ENCODE results near the gene CDADC1. TPM values are rescaled to one million over a fixed set of nuclear protein-coding genes. Genes with fewer than 3 reads are reported as not detected.

The CDADC1 gene
- total and polyA plus RNA-seq, 10 of the 15 experiments (the other 5 are each of a cell fraction or from before 2014, with no cell fraction given), result 2.6 to 7.3 (median 5.2) TPM

DNA sequence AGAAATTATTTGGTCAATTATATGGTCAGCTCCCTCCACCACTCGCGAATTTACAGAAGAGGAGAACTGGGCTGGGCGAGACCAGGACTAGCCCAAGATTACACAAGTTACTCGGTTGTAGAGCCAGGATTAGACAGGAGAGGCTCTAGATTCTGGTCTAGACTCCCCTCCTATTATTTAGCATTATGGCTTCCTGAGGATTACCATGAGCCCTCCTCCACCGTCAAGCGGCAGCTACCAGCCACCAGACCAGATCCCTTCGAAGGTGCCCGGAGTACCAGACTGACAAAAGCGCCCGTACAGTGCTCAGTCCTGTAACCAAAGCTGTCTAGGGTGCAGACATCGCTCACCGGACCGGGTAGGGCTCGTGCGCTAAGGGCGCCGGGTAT is 28.1 kb upstream of the CDADC1 start:
- CTCF ChIA-PET, result no interaction called here
- DNase-seq (ENCODE audit: low read depth, low spot score) (no peak), ATAC-seq (no peak), FAIRE-seq (no peak)
- Histone ChIP-seq H3K79me2 (ENCODE audit: control insufficient read depth, insufficient read depth, low read length) (no peaks in the 10 kb centered on the region), H3K27me3 (replicated peaks in 1 of 2; ENCODE audit: control insufficient read depth in 2 of 2, insufficient read depth in 2 of 2, low read length in 1 of 2) (peaks cover 0 to 5% of the 10 kb centered on the region in 2 experiments; a peak in 3 of 4 replicates), H3K4me2 (ENCODE audit: control insufficient read depth, insufficient read depth) (peak overlapping the region; percentile 53), H3K9me3 (replicated peaks; ENCODE audit: control insufficient read depth, insufficient read depth, low read length) (peaks cover 2% of the 10 kb centered on the region; the same call in 1 of the 3 replicates), H3K36me3 (ENCODE audit: control insufficient read depth in 2 of 2, insufficient read depth in 2 of 2, low read length in 1 of 2) (no peaks in the 10 kb centered on the region), H3K9ac (ENCODE audit: control insufficient read depth, insufficient read depth, low read length) (no peak overlapping the region), H2AFZ (ENCODE audit: control insufficient read depth, low read depth, low read length) (peak overlapping the region; percentile 31; the same call in 1 of the 2 replicates), H4K20me1 (ENCODE audit: control insufficient read depth, insufficient read depth) (no peaks in the 10 kb centered on the region), H3K27ac (ENCODE audit: control insufficient read depth, insufficient read depth) (no peak overlapping the region), H3K4me3 (no peak overlapping the region), H3K4me1 (ENCODE audit: control insufficient read depth, insufficient read depth, low read length) (peaks cover 4% of the 10 kb centered on the region)
- RAD21 ChIA-PET (ENCODE audit: unreplicated experiment), result no interaction called here
- TF ChIP-seq SMARCA5 (IDR thresholded peaks at IDR 0.05) (no peak), DPF2 (IDR thresholded peaks at IDR 0.05) (no peak), ZZZ3 (IDR thresholded peaks at IDR 0.05; ENCODE audit: control insufficient read depth, insufficient read length, low read depth) (no peak), POLR2A (IDR thresholded peaks at IDR 0.05; ENCODE audit: low read depth, low read length) (no peak), NR2C1 (IDR thresholded peaks at IDR 0.05) (no peak), TBL1XR1 (IDR thresholded peaks at IDR 0.05; ENCODE audit: low read depth, low read length) (no peak), SREBF2 (IDR thresholded peaks at IDR 0.05; ENCODE audit: low read length) (no peak), EGR1 (IDR thresholded peaks at IDR 0.05; ENCODE audit: borderline replicate concordance in 1 of 2, low read depth in 2 of 2, low read length in 2 of 2) (no peak)
- TF ChIP-seq, protein P1, sequence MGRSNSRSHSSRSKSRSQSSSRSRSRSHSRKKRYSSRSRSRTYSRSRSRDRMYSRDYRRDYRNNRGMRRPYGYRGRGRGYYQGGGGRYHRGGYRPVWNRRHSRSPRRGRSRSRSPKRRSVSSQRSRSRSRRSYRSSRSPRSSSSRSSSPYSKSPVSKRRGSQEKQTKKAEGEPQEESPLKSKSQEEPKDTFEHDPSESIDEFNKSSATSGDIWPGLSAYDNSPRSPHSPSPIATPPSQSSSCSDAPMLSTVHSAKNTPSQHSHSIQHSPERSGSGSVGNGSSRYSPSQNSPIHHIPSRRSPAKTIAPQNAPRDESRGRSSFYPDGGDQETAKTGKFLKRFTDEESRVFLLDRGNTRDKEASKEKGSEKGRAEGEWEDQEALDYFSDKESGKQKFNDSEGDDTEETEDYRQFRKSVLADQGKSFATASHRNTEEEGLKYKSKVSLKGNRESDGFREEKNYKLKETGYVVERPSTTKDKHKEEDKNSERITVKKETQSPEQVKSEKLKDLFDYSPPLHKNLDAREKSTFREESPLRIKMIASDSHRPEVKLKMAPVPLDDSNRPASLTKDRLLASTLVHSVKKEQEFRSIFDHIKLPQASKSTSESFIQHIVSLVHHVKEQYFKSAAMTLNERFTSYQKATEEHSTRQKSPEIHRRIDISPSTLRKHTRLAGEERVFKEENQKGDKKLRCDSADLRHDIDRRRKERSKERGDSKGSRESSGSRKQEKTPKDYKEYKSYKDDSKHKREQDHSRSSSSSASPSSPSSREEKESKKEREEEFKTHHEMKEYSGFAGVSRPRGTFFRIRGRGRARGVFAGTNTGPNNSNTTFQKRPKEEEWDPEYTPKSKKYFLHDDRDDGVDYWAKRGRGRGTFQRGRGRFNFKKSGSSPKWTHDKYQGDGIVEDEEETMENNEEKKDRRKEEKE (IDR thresholded peaks at IDR 0.05), result no peak
- TF ChIP-seq, protein P2, sequence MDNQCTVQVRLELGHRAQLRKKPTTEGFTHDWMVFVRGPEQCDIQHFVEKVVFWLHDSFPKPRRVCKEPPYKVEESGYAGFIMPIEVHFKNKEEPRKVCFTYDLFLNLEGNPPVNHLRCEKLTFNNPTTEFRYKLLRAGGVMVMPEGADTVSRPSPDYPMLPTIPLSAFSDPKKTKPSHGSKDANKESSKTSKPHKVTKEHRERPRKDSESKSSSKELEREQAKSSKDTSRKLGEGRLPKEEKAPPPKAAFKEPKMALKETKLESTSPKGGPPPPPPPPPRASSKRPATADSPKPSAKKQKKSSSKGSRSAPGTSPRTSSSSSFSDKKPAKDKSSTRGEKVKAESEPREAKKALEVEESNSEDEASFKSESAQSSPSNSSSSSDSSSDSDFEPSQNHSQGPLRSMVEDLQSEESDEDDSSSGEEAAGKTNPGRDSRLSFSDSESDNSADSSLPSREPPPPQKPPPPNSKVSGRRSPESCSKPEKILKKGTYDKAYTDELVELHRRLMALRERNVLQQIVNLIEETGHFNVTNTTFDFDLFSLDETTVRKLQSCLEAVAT (IDR thresholded peaks at IDR 0.05), result no peak
- TF ChIP-seq, protein P3, sequence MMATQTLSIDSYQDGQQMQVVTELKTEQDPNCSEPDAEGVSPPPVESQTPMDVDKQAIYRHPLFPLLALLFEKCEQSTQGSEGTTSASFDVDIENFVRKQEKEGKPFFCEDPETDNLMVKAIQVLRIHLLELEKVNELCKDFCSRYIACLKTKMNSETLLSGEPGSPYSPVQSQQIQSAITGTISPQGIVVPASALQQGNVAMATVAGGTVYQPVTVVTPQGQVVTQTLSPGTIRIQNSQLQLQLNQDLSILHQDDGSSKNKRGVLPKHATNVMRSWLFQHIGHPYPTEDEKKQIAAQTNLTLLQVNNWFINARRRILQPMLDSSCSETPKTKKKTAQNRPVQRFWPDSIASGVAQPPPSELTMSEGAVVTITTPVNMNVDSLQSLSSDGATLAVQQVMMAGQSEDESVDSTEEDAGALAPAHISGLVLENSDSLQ (IDR thresholded peaks at IDR 0.05), result no peak
- WGBS (ENCODE audit: insufficient coverage, insufficient replicate concordance, low lambda C conversion rate, missing lambda C conversion rate), result 49% methylated on average over 17 of the region's 17 CpGs
- SMC1A ChIA-PET (ENCODE audit: uncharacterized antibody, unreplicated experiment), result no interaction called here
- BruUV-seq (replicated peaks), result no TSS peak
- in situ Hi-C loops (cut with MboI), result no loop called here
- POLR2A ChIA-PET, result no interaction called here
- intact Hi-C loops (cut with micrococcal nuclease; ENCODE audit: unreplicated experiment), result no loop called here

Measured in GM12878 (cell line).